ENCODE measurements around the gene SDK1. TPM values are rescaled to one million over a fixed set of nuclear protein-coding genes. Genes with fewer than 3 reads are reported as not detected.
A peak's percentile ranks its signal among the peaks of the same experiment; 100 is the strongest.

SDK1 gene
- total RNA-seq, 1 donor from 2014 or later: 3.9 TPM

GRCh38 chr7:3265388-3265787 is 35.7 kb upstream of the SDK1 start:
- TF ChIP-seq CTCF (IDR thresholded peaks at IDR 0.05; ENCODE audit: insufficient read depth, low read length, poor library complexity, severe bottlenecking): no peak
- DNase-seq (ENCODE audit: low read depth): no peak
- Histone ChIP-seq H3K27me3 (ENCODE audit: control insufficient read depth, insufficient read depth, low read length) (no peaks in the 10 kb centered on the region), H3K4me3 (ENCODE audit: low read depth, low read length) (no peak overlapping the region), H3K36me3 (ENCODE audit: control insufficient read depth, insufficient read depth, low read length) (no peaks in the 10 kb centered on the region)

GRCh38 chr7:3266240-3266639 is 34.8 kb upstream of the SDK1 start:
- H3K27me3 ChIP-seq (ENCODE audit: control insufficient read depth, insufficient read depth, low read length): no peaks in the 10 kb centered on the region
- H3K4me3 ChIP-seq (ENCODE audit: low read depth, low read length): no peak overlapping the region
- no peak for DNase-seq (ENCODE audit: low read depth)
- H3K36me3 ChIP-seq (ENCODE audit: control insufficient read depth, insufficient read depth, low read length): no peaks in the 10 kb centered on the region
- TF ChIP-seq CTCF (IDR thresholded peaks at IDR 0.05; ENCODE audit: insufficient read depth, low read length, poor library complexity, severe bottlenecking): no peak

- DNase-seq (ENCODE audit: low read depth): peak; percentile 71
- Histone ChIP-seq H3K36me3 (ENCODE audit: control insufficient read depth, insufficient read depth, low read length) (no peaks in the 10 kb centered on the region), H3K4me3 (ENCODE audit: low read depth, low read length) (no peak overlapping the region), H3K27me3 (ENCODE audit: control insufficient read depth, insufficient read depth, low read length) (no peaks in the 10 kb centered on the region)
- no peak for TF ChIP-seq CTCF (IDR thresholded peaks at IDR 0.05; ENCODE audit: insufficient read depth, low read length, poor library complexity, severe bottlenecking)
Measured at GRCh38 chr7:3267966-3268690, 32.9 kb upstream of the SDK1 start.

GRCh38 chr7:3270362-3270761 is 30.7 kb upstream of the SDK1 start:
- DNase-seq (ENCODE audit: low read depth): no peak
- Histone ChIP-seq H3K27me3 (ENCODE audit: control insufficient read depth, insufficient read depth, low read length) (no peaks in the 10 kb centered on the region), H3K36me3 (ENCODE audit: control insufficient read depth, insufficient read depth, low read length) (no peaks in the 10 kb centered on the region), H3K4me3 (ENCODE audit: low read depth, low read length) (no peak overlapping the region)
- TF ChIP-seq CTCF (IDR thresholded peaks at IDR 0.05; ENCODE audit: insufficient read depth, low read length, poor library complexity, severe bottlenecking): no peak

- no peak for TF ChIP-seq CTCF (IDR thresholded peaks at IDR 0.05; ENCODE audit: insufficient read depth, low read length, poor library complexity, severe bottlenecking)
- no peaks in the 10 kb centered on the region for H3K36me3 ChIP-seq (ENCODE audit: control insufficient read depth, insufficient read depth, low read length)
- H3K4me3 ChIP-seq (ENCODE audit: low read depth, low read length): no peak overlapping the region
- H3K27me3 ChIP-seq (ENCODE audit: control insufficient read depth, insufficient read depth, low read length): no peaks in the 10 kb centered on the region
- no peak for DNase-seq (ENCODE audit: low read depth)
Measured at GRCh38 chr7:3271298-3271697, 29.8 kb upstream of the SDK1 start.

- no peaks in the 10 kb centered on the region for H3K36me3 ChIP-seq (ENCODE audit: control insufficient read depth, insufficient read depth, low read length)
- peak; percentile 81 for DNase-seq (ENCODE audit: low read depth)
- H3K27me3 ChIP-seq (ENCODE audit: control insufficient read depth, insufficient read depth, low read length): no peaks in the 10 kb centered on the region
- TF ChIP-seq CTCF (IDR thresholded peaks at IDR 0.05; ENCODE audit: insufficient read depth, low read length, poor library complexity, severe bottlenecking): no peak
- no peak overlapping the region for H3K4me3 ChIP-seq (ENCODE audit: low read depth, low read length)
Measured at GRCh38 chr7:3272691-3273141, 28.3 kb upstream of the SDK1 start.

Measured in kidney epithelial cell (primary cell).